GM13977 (cell line): ENCODE data around the gene WNT1.

ENCODE experiments used
- DNase-seq: peaks from one replicate; pipeline ENCODE4 v3.0.0; 2012; ENCODE audit warnings: low spot score
- CTCF ChIP-seq: IDR thresholded peaks from 2 replicates; pipeline ENCODE4 v1.5.1; 2012; ENCODE audit warnings: mild to moderate bottlenecking, control low read depth; ENCODE audit not compliant: insufficient read depth; ENCODE audit errors: extremely low read depth, missing control alignments
- in situ Hi-C: fragments of 300-500 bp; cut with MboI; formaldehyde crosslinking; loops from one replicate; pipeline ENCODE4 v1.12.0; 2022; ENCODE audit warnings: low sequenced_read_pairs, low pct_unique_long_range_greater_than_20kb, mixed read lengths, inconsistent platforms; ENCODE audit not compliant: unreplicated experiment

WNT1 gene

GRCh38 chr12:48978291-48978740, at the start of gene WNT1:
WNT1 (plus strand) TSS chr12:48978322; CDS start chr12:48978651, 329 bp downstream.
- no peak for TF ChIP-seq CTCF
- no peak for DNase-seq
- in situ Hi-C loops: no loop called here

GRCh38 chr12:48929551-48929950, 48.6 kb upstream of the WNT1 start:
- in situ Hi-C loops: no loop called here
- no peak for TF ChIP-seq CTCF
- DNase-seq: no peak

- no peak for TF ChIP-seq CTCF
- in situ Hi-C loops: no loop called here
- DNase-seq: no peak
Observed at GRCh38 chr12:48930475-48930874, 47.6 kb upstream of the WNT1 start.

GRCh38 chr12:48932878-48933277, 45.2 kb upstream of the WNT1 start:
- in situ Hi-C loops: no loop called here
- no peak for DNase-seq
- TF ChIP-seq CTCF: no peak

GRCh38 chr12:48933664-48934311, 44.3 kb upstream of the WNT1 start:
- in situ Hi-C loops: no loop called here
- TF ChIP-seq CTCF: no peak
- no peak for DNase-seq

- in situ Hi-C loops: no loop called here
- TF ChIP-seq CTCF: peak; percentile 35
- DNase-seq: no peak
Observed at GRCh38 chr12:48934312-48934706, 43.8 kb upstream of the WNT1 start.
